SU-DHL-6 (cell line): ENCODE results near the gene ARG2.
A peak's percentile ranks its signal among the peaks of the same experiment; 100 is the strongest.

Experiments used
- H2AFZ ChIP-seq: fragments of 200-600 bp; sonication (generic); 2 replicates; pipeline ENCODE4 v1.6.1; 2014; ENCODE audit warnings: low read depth, mild to moderate bottlenecking, moderate library complexity, mixed read lengths, antibody characterized with exemption, low read length; ENCODE audit not compliant: severe bottlenecking
- H3F3A ChIP-seq: fragments of 200-600 bp; shearing (Covaris generic); 2 replicates; pipeline ENCODE4 v1.6.0; 2016; ENCODE audit warnings: antibody characterized with exemption, mild to moderate bottlenecking; ENCODE audit not compliant: insufficient read depth
- H3K27ac ChIP-seq: fragments of 200-600 bp; sonication (generic); 2 replicates; pipeline ENCODE4 v1.5.1; 2016; ENCODE audit warnings: low read depth, mild to moderate bottlenecking, low read length, moderate library complexity, mixed read lengths
- H3K27me3 ChIP-seq: fragments of 200-600 bp; sonication (generic), shearing (Covaris generic); 2 replicates; pipeline ENCODE4 v1.6.0; 2014; ENCODE audit warnings: mild to moderate bottlenecking, low read length
- H3K36me3 ChIP-seq: fragments of 200-600 bp; sonication (generic); 2 replicates; pipeline ENCODE4 v1.6.1; 2014; ENCODE audit warnings: mild to moderate bottlenecking, low read length, mixed read lengths
- H3K4me2 ChIP-seq: fragments of 300-600, 200-600 bp; shearing (Covaris generic), sonication (generic); 2 replicates; pipeline ENCODE4 v1.6.0; 2014; ENCODE audit warnings: low read length, low read depth, mild to moderate bottlenecking; ENCODE audit not compliant: poor library complexity, severe bottlenecking
- H3K4me3 ChIP-seq: fragments of 200-600 bp; sonication (generic); 2 replicates; pipeline ENCODE4 v1.5.1; 2014; ENCODE audit warnings: antibody characterized with exemption, low read length, mild to moderate bottlenecking, mixed read lengths; ENCODE audit not compliant: insufficient read depth, poor library complexity, severe bottlenecking
- H3K79me2 ChIP-seq: fragments of 200-600 bp; sonication (generic); 2 replicates; pipeline ENCODE4 v1.6.1; 2014; ENCODE audit warnings: mild to moderate bottlenecking, low read length, moderate library complexity; ENCODE audit not compliant: insufficient read depth
- H3K9ac ChIP-seq: fragments of 200-600 bp; sonication (generic); 2 replicates; pipeline ENCODE4 v1.7.0; 2014; ENCODE audit warnings: mild to moderate bottlenecking, low read length
- H3K9me2 ChIP-seq: fragments of 200-600 bp; sonication (generic); replicated peaks from 2 replicates; pipeline ENCODE4 v1.6.1; 2014; ENCODE audit warnings: low read length; ENCODE audit not compliant: insufficient read depth
- H3K9me3 ChIP-seq: fragments of 200-600 bp; sonication (generic); 2 replicates; pipeline ENCODE4 v1.6.1; 2014; ENCODE audit warnings: low read length, mixed read lengths; ENCODE audit not compliant: insufficient read depth
- H4K20me1 ChIP-seq: fragments of 200-600 bp; sonication (generic); 2 replicates; pipeline ENCODE4 v1.6.1; 2014; ENCODE audit warnings: low read depth, mild to moderate bottlenecking, antibody characterized with exemption, low read length, moderate library complexity, mixed read lengths
- CTCF ChIP-seq: fragments of 200-600 bp; sonication (generic); IDR thresholded peaks from one replicate; pipeline ENCODE4 v1.5.1; 2017; ENCODE audit warnings: antibody characterized with exemption, mild to moderate bottlenecking, low read length, moderate library complexity; ENCODE audit not compliant: insufficient read depth, poor library complexity, severe bottlenecking
- EZH2phosphoT487 ChIP-seq: fragments of 200-600 bp; sonication (generic), shearing (Covaris generic); conservative IDR thresholded peaks from 2 replicates; pipeline ENCODE4 v1.6.1; 2018; ENCODE audit warnings: mild to moderate bottlenecking, antibody characterized with exemption, low read length, moderate library complexity, mixed read lengths

The ARG2 gene

GRCh38 chr14:67602995-67603545 is 16.6 kb upstream of the ARG2 start:
- Histone ChIP-seq H3K27me3 (no peaks in the 10 kb centered on the region), H3K4me3 (peak overlapping the region; percentile 36), H4K20me1 (no peaks in the 10 kb centered on the region), H3K9me2 (no peaks in the 10 kb centered on the region), H3K9ac (no peak overlapping the region; the same call in 1 of the 2 replicates), H2AFZ (no peak overlapping the region), H3K79me2 (peaks cover 18% of the 10 kb centered on the region), H3K4me2 (peak overlapping the region; percentile 88), H3K27ac (peak overlapping the region; percentile 33; the same call in 1 of the 2 replicates), H3K36me3 (no peaks in the 10 kb centered on the region), H3F3A (no peaks in the 10 kb centered on the region), H3K9me3 (no peaks in the 10 kb centered on the region)
- TF ChIP-seq CTCF (no peak), EZH2phosphoT487 (no peak)

DNA sequence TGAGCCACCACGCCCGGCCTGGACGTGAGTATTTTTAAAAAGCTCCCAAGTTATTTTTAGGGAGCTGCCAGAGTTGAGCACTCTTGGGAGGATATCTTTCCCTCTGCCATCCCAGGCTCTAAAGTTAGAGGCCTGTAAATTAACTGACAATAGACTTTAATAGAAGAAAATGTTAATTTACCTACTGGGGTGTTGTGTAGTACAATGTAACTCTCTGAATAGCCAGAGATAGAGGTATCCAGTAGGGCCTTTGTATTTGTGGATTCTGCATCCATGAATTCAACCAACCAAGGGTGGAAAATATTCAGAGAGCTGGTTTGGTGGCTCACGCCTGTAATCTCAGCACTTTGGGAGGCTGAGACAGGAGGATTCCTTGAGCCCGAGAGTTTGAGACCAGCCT is 12.1 kb upstream of the ARG2 start:
- Histone ChIP-seq H3K9ac (no peak overlapping the region), H3K4me3 (no peak overlapping the region), H3K79me2 (no peaks in the 10 kb centered on the region), H4K20me1 (no peaks in the 10 kb centered on the region), H3K27ac (no peak overlapping the region), H3K27me3 (no peaks in the 10 kb centered on the region), H3K9me3 (no peaks in the 10 kb centered on the region), H3K36me3 (no peaks in the 10 kb centered on the region), H3K9me2 (no peaks in the 10 kb centered on the region), H3K4me2 (no peak overlapping the region), H2AFZ (no peak overlapping the region), H3F3A (no peaks in the 10 kb centered on the region)
- TF ChIP-seq CTCF (no peak), EZH2phosphoT487 (no peak)

- Histone ChIP-seq H3K9me3 (no peaks in the 10 kb centered on the region), H3K27me3 (no peaks in the 10 kb centered on the region), H4K20me1 (no peaks in the 10 kb centered on the region), H3K36me3 (no peaks in the 10 kb centered on the region), H3K4me2 (no peak overlapping the region), H3K79me2 (no peaks in the 10 kb centered on the region), H3K4me3 (no peak overlapping the region), H3F3A (no peaks in the 10 kb centered on the region), H3K9ac (no peak overlapping the region), H3K27ac (no peak overlapping the region), H2AFZ (no peak overlapping the region), H3K9me2 (no peaks in the 10 kb centered on the region)
- no peak for TF ChIP-seq EZH2phosphoT487
- TF ChIP-seq CTCF: no peak
Observed at GRCh38 chr14:67609642-67610310, 9.9 kb upstream of the ARG2 start.
